Stimulated activated CD8-positive, alpha-beta memory T cell treated with anti-CD3 and anti-CD28 coated beads, Interleukin-4, amount 100 ng/mL, for 24 hours (primary cell): Measurements from ENCODE around the gene MED9.

ENCODE experiments used
- DNase-seq: peaks from one replicate; pipeline ENCODE4 v3.0.0-alpha.2; 2020; ENCODE audit warnings: low read depth

Gene MED9

GRCh38 chr17:17538417-17539391, 61.9 kb downstream of the MED9 start:
- DNase-seq: no peak

GRCh38 chr17:17539591-17539990, 62.8 kb downstream of the MED9 start:
- no peak for DNase-seq

GRCh38 chr17:17540278-17540906, 63.6 kb downstream of the MED9 start:
- DNase-seq: no peak

DNA sequence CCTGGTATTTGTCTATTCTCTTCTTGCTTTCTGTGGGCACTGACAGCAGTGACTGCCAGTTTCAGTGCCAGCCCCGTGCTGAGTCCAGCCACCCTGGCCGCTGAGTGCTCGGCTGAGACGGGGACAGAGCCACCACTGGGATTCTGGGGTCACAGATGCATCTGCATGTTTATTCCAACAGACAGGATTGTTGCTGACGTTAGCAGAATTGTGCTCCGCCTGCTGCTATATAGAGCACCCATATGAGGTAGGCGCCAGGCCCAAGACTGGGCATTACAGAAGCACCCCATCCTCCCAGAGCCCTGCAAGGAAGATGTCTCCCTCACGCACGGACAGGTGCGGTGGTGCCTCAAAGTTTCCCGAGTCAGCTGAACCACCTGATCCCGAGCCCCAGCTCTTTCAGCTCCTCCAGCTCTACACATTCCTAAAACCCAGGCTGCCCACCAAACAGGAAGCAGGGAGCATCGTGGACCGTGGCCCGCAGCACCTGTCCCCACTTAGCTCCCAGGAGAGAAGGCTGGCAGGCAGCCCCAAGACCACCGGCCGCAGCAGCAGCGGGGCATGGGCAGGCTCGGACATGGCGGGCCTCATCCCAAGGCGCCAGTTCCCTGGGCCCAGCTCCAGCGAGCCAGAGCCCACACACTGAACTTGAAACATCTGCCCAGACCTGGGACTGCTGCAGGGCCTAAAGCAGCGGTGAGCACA, 64.3 kb downstream of the MED9 start:
- no peak for DNase-seq

DNA sequence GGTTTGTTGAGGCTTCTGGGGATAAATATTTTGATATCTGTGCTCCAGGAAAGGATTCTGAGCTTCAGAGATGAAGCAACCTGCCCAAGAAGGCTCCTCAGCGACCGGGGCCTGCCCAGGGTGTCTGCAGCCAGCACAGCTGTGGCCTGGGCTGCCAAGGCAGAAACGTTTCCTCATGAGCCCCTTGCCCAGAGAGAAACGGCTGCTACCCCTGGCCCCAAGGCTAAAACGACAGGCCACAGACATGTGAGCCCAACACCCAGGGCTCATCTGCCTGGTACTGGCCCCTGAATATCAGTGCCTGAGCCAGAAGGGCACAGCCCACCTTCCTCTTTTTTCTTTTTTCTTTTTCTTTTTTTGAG, 64.8 kb downstream of the MED9 start:
- no peak for DNase-seq
